Peyer's patch (tissue), 4 donors: ENCODE measurements around the gene MYOT. TPM values are rescaled to one million over a fixed set of nuclear protein-coding genes. Genes with fewer than 3 reads are reported as not detected.

Experiments
- DNase-seq, 3 donors: peaks; one replicate each; pipeline ENCODE4 v3.0.0-alpha.2; 2017 to 2019
- H3K27ac ChIP-seq, 4 donors: fragments of 200-600 bp; sonication (generic); one replicate each; pipeline ENCODE4 v1.5.1; 2016 to 2019
- H3K27me3 ChIP-seq, 2 donors: fragments of 200-600 bp; sonication (generic); one replicate each; pipeline ENCODE4 v1.5.1; 2019
- H3K36me3 ChIP-seq, 3 donors: fragments of 200-600 bp; sonication (generic); one replicate each; pipeline ENCODE4 v1.5.1; 2016 to 2019
- H3K4me1 ChIP-seq, 4 donors: fragments of 200-600 bp; sonication (generic); one replicate each; pipeline ENCODE4 v1.5.1; 2016 to 2019
- H3K4me3 ChIP-seq, 4 donors: fragments of 200-600 bp; sonication (generic); 1 replicate in 3 of 4; 2 replicates in 1 of 4; pipeline ENCODE4 v1.5.1; 2016 to 2019; ENCODE audit warnings: mild to moderate bottlenecking in 1 of 4
- H3K9me3 ChIP-seq, 4 donors: fragments of 200-600 bp; sonication (generic); one replicate each; pipeline ENCODE4 v1.5.1; 2016 to 2019; ENCODE audit warnings: mild to moderate bottlenecking in 1 of 4
- POLR2A ChIP-seq, 2 donors: fragments of 450-650 bp; IDR thresholded peaks; one replicate each; pipeline ENCODE4 v1.5.1; 2017; ENCODE audit warnings: antibody characterized with exemption in 2 of 2, mild to moderate bottlenecking in 2 of 2, moderate library complexity in 2 of 2
- total RNA-seq, 4 donors: library from RNA; depleted of rRNA; stranded (reverse); fragments of >200 nt; gene quantifications; one replicate each; pipeline ENCODE4 v1.1.0, GENCODE V29; 2016
- TF ChIP-seq, protein P1 (sequence below), 6 experiments: fragments of 450-650 bp in 4 of 6; fragments of 200-600 bp in 2 of 6; sonication (generic) in 1 of 6; IDR thresholded peaks; one replicate each; pipeline ENCODE4 v1.5.1; 2017 to 2019; ENCODE audit warnings: antibody characterized with exemption in 6 of 6, mild to moderate bottlenecking in 3 of 6, moderate library complexity in 1 of 6

Gene MYOT
- total RNA-seq, 4 donors from 2014 or later, result 1.1 to 5.7 (median 4.2) TPM

- DNase-seq, result no peak
- TF ChIP-seq, protein P1, sequence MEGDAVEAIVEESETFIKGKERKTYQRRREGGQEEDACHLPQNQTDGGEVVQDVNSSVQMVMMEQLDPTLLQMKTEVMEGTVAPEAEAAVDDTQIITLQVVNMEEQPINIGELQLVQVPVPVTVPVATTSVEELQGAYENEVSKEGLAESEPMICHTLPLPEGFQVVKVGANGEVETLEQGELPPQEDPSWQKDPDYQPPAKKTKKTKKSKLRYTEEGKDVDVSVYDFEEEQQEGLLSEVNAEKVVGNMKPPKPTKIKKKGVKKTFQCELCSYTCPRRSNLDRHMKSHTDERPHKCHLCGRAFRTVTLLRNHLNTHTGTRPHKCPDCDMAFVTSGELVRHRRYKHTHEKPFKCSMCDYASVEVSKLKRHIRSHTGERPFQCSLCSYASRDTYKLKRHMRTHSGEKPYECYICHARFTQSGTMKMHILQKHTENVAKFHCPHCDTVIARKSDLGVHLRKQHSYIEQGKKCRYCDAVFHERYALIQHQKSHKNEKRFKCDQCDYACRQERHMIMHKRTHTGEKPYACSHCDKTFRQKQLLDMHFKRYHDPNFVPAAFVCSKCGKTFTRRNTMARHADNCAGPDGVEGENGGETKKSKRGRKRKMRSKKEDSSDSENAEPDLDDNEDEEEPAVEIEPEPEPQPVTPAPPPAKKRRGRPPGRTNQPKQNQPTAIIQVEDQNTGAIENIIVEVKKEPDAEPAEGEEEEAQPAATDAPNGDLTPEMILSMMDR (IDR thresholded peaks at IDR 0.05), result no peak
- no peak for TF ChIP-seq POLR2A (IDR thresholded peaks at IDR 0.05)
- H3K4me3 ChIP-seq, result no peak overlapping the region
Measured at GRCh38 chr5:137880313-137880712, 12.7 kb downstream of the MYOT start.

DNA sequence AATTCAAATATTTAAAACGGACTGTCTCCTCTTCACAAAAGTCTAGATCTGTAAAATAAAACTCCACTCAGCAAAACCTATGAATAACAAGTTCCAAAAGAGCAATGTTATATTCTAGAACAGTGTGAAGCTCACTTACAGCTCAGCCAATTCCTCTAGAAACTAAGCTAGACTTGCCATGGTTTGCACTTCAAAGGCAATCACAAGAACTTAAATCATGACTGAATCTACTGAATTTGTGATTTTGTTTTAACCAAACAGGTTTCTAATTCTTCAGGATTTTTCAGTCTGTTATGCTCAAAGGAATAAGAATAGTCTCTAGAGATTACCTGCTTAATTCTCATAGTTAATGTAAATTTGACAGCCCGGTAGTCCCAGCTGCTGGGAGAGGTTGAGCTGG, 20.2 kb downstream of the MYOT start:
- H3K27ac ChIP-seq, result no peak overlapping the region
- no peaks in the 10 kb centered on the region for H3K4me1 ChIP-seq
- DNase-seq, result no peak
- H3K27me3 ChIP-seq, result no peaks in the 10 kb centered on the region
- H3K9me3 ChIP-seq, result no peaks in the 10 kb centered on the region
- no peaks in the 10 kb centered on the region for H3K36me3 ChIP-seq
- no peak for TF ChIP-seq POLR2A (IDR thresholded peaks at IDR 0.05)
- TF ChIP-seq, protein P1 (IDR thresholded peaks at IDR 0.05), result no peak
- H3K4me3 ChIP-seq, result no peak overlapping the region

More at GRCh38 chr5:137880313-137880712, 12.7 kb downstream of the MYOT start:
- H3K4me1 ChIP-seq, result no peaks in the 10 kb centered on the region
- H3K27me3 ChIP-seq, result no peaks in the 10 kb centered on the region
- no peaks in the 10 kb centered on the region for H3K9me3 ChIP-seq
- H3K36me3 ChIP-seq, result no peaks in the 10 kb centered on the region
- no peak overlapping the region for H3K27ac ChIP-seq

- Histone ChIP-seq H3K27ac (peak overlapping the region; percentile 69 to 81 (median 78)), H3K9me3 (no peaks in the 10 kb centered on the region), H3K4me1 (no peaks in the 10 kb centered on the region), H3K4me3 (peak overlapping the region; percentile 49 to 55 (median 51)), H3K27me3 (no peaks in the 10 kb centered on the region), H3K36me3 (no peaks in the 10 kb centered on the region)
- no peak for DNase-seq
- no peak for TF ChIP-seq POLR2A (IDR thresholded peaks at IDR 0.05)
- TF ChIP-seq, protein P1 (IDR thresholded peaks at IDR 0.05), result no peak
Measured at GRCh38 chr5:137888466-137888862, 20.8 kb downstream of the MYOT start.

- DNase-seq, result peak; percentile 66 to 91 (median 80)
- Histone ChIP-seq H3K36me3 (no peaks in the 10 kb centered on the region), H3K27me3 (no peaks in the 10 kb centered on the region), H3K27ac (peak within 1 kb of the TSS; percentile 69 to 81 (median 78)), H3K4me3 (peak within 1 kb of the TSS; percentile 49 to 55 (median 51)), H3K4me1 (no peaks in the 10 kb centered on the region), H3K9me3 (no peaks in the 10 kb centered on the region)
- TF ChIP-seq, protein P1 (IDR thresholded peaks at IDR 0.05), result peak in 2 of 6 experiments; percentile 5 to 9
- TF ChIP-seq POLR2A (IDR thresholded peaks at IDR 0.05), result peak; percentile 27 to 45
Measured at GRCh38 chr5:137888863-137889759, 21.5 kb downstream of the MYOT start, which contains the start of gene PKD2L2. TSS of gene PKD2L2 (plus strand) at chr5:137889457. CDS start at chr5:137889492, 35 bp downstream.

- TF ChIP-seq POLR2A (IDR thresholded peaks at IDR 0.05), result no peak
- TF ChIP-seq, protein P1 (IDR thresholded peaks at IDR 0.05), result no peak
- no peak overlapping the region for H3K4me3 ChIP-seq
- H3K4me1 ChIP-seq, result no peaks in the 10 kb centered on the region
- H3K9me3 ChIP-seq, result no peaks in the 10 kb centered on the region
- DNase-seq, result no peak
- H3K27ac ChIP-seq, result no peak overlapping the region
- no peaks in the 10 kb centered on the region for H3K36me3 ChIP-seq
- H3K27me3 ChIP-seq, result no peaks in the 10 kb centered on the region
Measured at GRCh38 chr5:137890845-137891244, 23.2 kb downstream of the MYOT start.
